Epithelial cell of proximal tubule (primary cell): ENCODE data around the gene MAEL. TPM values are rescaled to one million over a fixed set of nuclear protein-coding genes. Genes with fewer than 3 reads are reported as not detected.
A peak's percentile ranks its signal among the peaks of the same experiment; 100 is the strongest.
"Not testable (repeated sequence)": the region's sequence is repeated elsewhere in the genome, so short reads cannot be mapped to it uniquely, and the experiment has no call there.

ENCODE experiments used
- DNase-seq: peaks from one replicate; pipeline ENCODE4 v3.0.0-alpha.2; 2011; ENCODE audit warnings: low read depth
- H3K4me3 ChIP-seq: 2 replicates; pipeline ENCODE4 v1.5.1; 2011; ENCODE audit warnings: low read depth, mild to moderate bottlenecking, low read length
- CTCF ChIP-seq: conservative IDR thresholded peaks from 2 replicates; pipeline ENCODE4 v1.5.1; 2012; ENCODE audit warnings: low read depth, mild to moderate bottlenecking, low read length
- total RNA-seq: library from RNA; depleted of rRNA; stranded (reverse); fragments of >200 nt; gene quantifications from 2 replicates; pipeline ENCODE4 v1.2.3, GENCODE V29; 2015

Gene MAEL
- total RNA-seq, 1 donor from 2014 or later = not detected

DNA sequence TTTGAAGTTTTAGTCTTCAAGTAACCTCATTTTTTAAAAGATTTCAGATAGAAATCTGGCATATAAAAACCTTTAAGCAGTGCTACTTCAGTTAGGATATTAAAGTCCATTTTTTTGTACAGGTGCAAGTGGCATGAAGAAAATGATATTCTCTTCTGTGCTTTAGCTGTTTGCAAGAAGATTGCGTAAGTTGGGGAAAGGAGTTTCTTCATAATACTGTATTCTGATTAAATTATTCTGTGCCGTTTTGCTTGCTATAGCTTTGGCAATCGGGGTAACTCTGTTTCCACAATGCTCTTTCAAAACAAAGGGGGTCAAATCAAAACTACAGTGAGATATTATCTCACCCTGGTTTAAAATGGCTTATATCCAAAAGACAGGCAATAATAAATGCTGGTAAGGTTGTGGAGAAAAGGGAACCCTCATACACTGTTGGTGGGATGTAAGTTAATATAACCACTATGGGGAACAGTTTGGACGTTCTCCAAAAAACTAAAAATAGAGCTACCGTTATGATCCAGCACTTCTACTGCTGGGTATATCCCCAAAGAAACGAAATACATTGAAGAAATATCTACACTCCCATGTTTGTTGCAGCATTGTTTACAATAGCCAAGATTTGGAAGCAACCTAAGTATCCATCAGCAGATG is 27.1 kb downstream of the MAEL start:
- H3K4me3 ChIP-seq = no peak overlapping the region
- no peak for TF ChIP-seq CTCF
- DNase-seq = no peak

- H3K4me3 ChIP-seq = no peak overlapping the region
- DNase-seq = no peak
- TF ChIP-seq CTCF = no peak
These were observed 33.3 kb downstream of the MAEL start for GRCh38 chr1:167022384-167022783.

DNA sequence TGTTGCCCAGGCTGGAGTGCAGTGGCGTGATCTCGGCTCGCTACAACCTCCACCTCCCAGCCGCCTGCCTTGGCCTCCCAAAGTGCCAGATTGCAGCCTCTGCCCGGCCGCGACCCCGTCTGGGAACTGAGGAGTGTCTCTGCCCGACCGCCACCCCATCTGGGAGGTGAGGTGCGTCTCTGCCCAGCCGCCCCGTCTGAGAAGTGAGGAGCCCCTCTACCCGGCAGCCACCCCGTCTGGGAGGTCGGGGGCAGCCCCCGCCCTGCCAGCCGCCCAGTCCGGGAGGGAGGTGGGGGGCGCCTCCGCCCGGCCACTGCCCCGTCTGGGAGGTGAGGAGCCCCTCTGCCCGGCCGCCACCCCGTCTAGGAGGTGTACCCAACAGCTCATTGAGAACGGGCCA is 40.5 kb downstream of the MAEL start:
- not testable (repeated sequence) for DNase-seq, H3K4me3 ChIP-seq

DNA sequence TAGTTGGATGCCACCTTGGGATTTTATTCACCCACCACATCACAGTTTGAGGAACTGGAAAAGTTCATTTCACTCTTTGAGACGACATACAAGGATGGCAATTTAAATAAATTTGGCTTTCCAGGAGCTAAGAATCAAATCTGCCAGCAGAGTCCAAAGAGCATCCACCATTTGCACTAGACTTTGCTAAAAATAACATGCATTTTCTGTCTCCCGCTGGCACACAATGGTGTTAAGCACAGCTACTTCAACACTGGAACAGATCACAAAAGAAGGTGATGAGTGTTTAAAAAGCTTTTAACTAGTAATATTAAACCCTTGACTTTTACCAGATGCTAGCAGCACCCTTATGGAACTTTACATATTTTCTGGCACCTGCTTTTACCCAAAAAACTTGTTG is 44.6 kb downstream of the MAEL start:
- H3K4me3 ChIP-seq = no peak overlapping the region

GRCh38 chr1:167043752-167044488 is 54.8 kb downstream of the MAEL start:
- peak overlapping the region; percentile 48 for H3K4me3 ChIP-seq
- DNase-seq = no peak
- no peak for TF ChIP-seq CTCF

More for the DNA sequence above, 44.6 kb downstream of the MAEL start:
- TF ChIP-seq CTCF = no peak
- no peak for DNase-seq

- no peak overlapping the region for H3K4me3 ChIP-seq
- no peak for TF ChIP-seq CTCF
- DNase-seq = no peak
These were observed 62.8 kb downstream of the MAEL start for GRCh38 chr1:167051907-167052306.

DNA sequence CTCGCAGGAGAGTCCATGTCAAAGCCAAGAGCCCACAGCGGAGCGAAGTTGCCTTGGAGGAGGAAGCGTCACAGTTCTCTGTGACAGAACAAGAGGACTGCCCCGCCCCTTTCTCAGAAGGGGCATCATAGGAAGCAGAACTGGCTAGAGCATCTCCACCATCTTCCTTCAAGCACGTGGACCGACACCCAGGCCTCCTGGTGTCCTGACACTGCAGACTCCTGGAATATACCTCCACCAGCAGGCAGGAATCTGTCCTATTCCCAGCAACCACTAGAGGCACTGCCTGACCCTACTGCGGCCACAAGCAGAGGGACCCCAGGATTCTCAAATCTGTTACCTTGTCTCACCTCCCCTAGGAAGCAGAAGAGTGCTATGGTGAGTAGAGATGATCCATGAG is 63.3 kb downstream of the MAEL start:
- no peak for DNase-seq
- peak; percentile 70 for TF ChIP-seq CTCF
- no peak overlapping the region for H3K4me3 ChIP-seq
